B cell (primary cell): ENCODE measurements around the gene IL1RAP. TPM values are rescaled to one million over a fixed set of nuclear protein-coding genes. Genes with fewer than 3 reads are reported as not detected.

Experiments used
- ATAC-seq: fragments of 200-7000 bp; cut with Tn5 transposase; one replicate; pipeline ENCODE4 v1.10.0; 2021; ENCODE audit warnings: low read depth, mild to moderate bottlenecking, moderate number of reproducible peaks, moderate library complexity
- CTCF ChIA-PET: fragments of 350-600 bp; sonication (Branson Sonifier 250); formaldehyde crosslinking; loops from one replicate; lab custom pipeline; 2021; ENCODE audit warnings: antibody characterized with exemption, inconsistent platforms; lab: Charles Lee
- POLR2A ChIA-PET: fragments of 350-600 bp; sonication (Branson Sonifier 250); formaldehyde crosslinking; loops from one replicate; lab custom pipeline; 2021; ENCODE audit warnings: antibody characterized with exemption; lab: Charles Lee
- DNase-seq: peaks from one replicate; pipeline ENCODE4 v3.0.0; 2013
- H2AFZ ChIP-seq: 2 replicates; pipeline ENCODE4 v1.6.1; 2012; ENCODE audit warnings: mild to moderate bottlenecking, low read depth, low read length; ENCODE audit not compliant: insufficient read depth, poor library complexity, severe bottlenecking
- H3K27ac ChIP-seq, 2 donors: 1 replicate in 1 of 2; 2 replicates in 1 of 2; pipeline ENCODE4 v1.5.1; 2012 to 2013; ENCODE audit warnings: low read length in 2 of 2, mild to moderate bottlenecking in 2 of 2, moderate library complexity in 1 of 2
- H3K27me3 ChIP-seq, 4 experiments: fragments of 200-600 bp in 1 of 4; sonication (generic) in 1 of 4; replicated peaks in 1 of 4; 1 replicate in 2 of 4; 2 replicates in 2 of 4; pipeline versions ENCODE4 v1.6.1 to v1.7.0; 2013 to 2016; ENCODE audit warnings: low read length in 3 of 4, mild to moderate bottlenecking in 2 of 4, mixed read lengths in 1 of 4, moderate library complexity in 1 of 4; ENCODE audit not compliant: insufficient read depth in 4 of 4, control insufficient read depth in 3 of 4; ENCODE audit errors: control extremely low read depth in 1 of 4
- H3K36me3 ChIP-seq, 2 experiments: replicated peaks in 1 of 2; 1 replicate in 1 of 2; 2 replicates in 1 of 2; pipeline versions ENCODE4 v1.6.1 to v1.7.1; 2013; ENCODE audit warnings: low read length in 1 of 2; ENCODE audit not compliant: insufficient read depth in 2 of 2, control insufficient read depth in 1 of 2; ENCODE audit errors: control extremely low read depth in 1 of 2, extremely low read depth in 1 of 2
- H3K4me1 ChIP-seq, 2 donors: fragments of 200-600 bp in 1 of 2; sonication (generic) in 1 of 2; 1 replicate in 1 of 2; 2 replicates in 1 of 2; pipeline versions ENCODE4 v1.5.1 to v1.6.1; 2013 to 2017; ENCODE audit warnings: low read length in 2 of 2; ENCODE audit not compliant: control insufficient read depth in 2 of 2, insufficient read depth in 2 of 2
- H3K4me2 ChIP-seq: replicated peaks from 2 replicates; pipeline ENCODE3; 2012; ENCODE audit warnings: mild to moderate bottlenecking, low read depth, low read length; ENCODE audit not compliant: poor library complexity, severe bottlenecking
- H3K4me3 ChIP-seq, 5 experiments: fragments of 200-600 bp in 1 of 5; sonication (generic) in 1 of 5; 1 replicate in 3 of 5; 2 replicates in 2 of 5; pipeline versions ENCODE4 v1.5.1 to v1.7.0; 2011 to 2016; ENCODE audit warnings: low read length in 4 of 5, mild to moderate bottlenecking in 4 of 5, low read depth in 2 of 5, control low read depth in 1 of 5, moderate library complexity in 1 of 5; ENCODE audit not compliant: insufficient read depth in 1 of 5; ENCODE audit errors: control extremely low read depth in 1 of 5, extremely low read depth in 1 of 5
- H3K79me2 ChIP-seq: fragments of 200-600 bp; sonication (generic); one replicate; pipeline ENCODE4 v1.6.0; 2016; ENCODE audit warnings: low read length; ENCODE audit not compliant: control insufficient read depth, insufficient read depth
- H3K9ac ChIP-seq: fragments of 200-600 bp; sonication (generic); 2 replicates; pipeline ENCODE4 v1.6.1; 2017; ENCODE audit warnings: mild to moderate bottlenecking, low read length, moderate library complexity
- H3K9me3 ChIP-seq, 3 donors: one replicate each; pipeline versions ENCODE4 v1.6.1 to v1.7.1; 2013; ENCODE audit warnings: low read length in 2 of 3; ENCODE audit not compliant: control insufficient read depth in 2 of 3, insufficient read depth in 1 of 3; ENCODE audit errors: control extremely low read depth in 1 of 3
- H4K20me1 ChIP-seq: 2 replicates; pipeline ENCODE4 v1.6.0; 2012; ENCODE audit warnings: mild to moderate bottlenecking, low read length; ENCODE audit not compliant: insufficient read depth, control insufficient read depth, poor library complexity, severe bottlenecking
- H3K27ac Mint-ChIP-seq: one replicate; pipeline ENCODE4 v1.8.0; 2021; ENCODE audit warnings: mixed read lengths
- H3K27me3 Mint-ChIP-seq: one replicate; pipeline ENCODE4 v1.8.0; 2021; ENCODE audit warnings: mixed read lengths
- H3K4me1 Mint-ChIP-seq: one replicate; pipeline ENCODE4 v1.8.0; 2021; ENCODE audit warnings: mixed read lengths
- H3K4me3 Mint-ChIP-seq: one replicate; pipeline ENCODE4 v1.8.0; 2021; ENCODE audit warnings: mixed read lengths
- H3K9me3 Mint-ChIP-seq: one replicate; pipeline ENCODE4 v1.8.0; 2022; ENCODE audit warnings: mixed read lengths; ENCODE audit not compliant: insufficient read depth
- CTCF ChIP-seq: fragments of 200-600 bp; IDR thresholded peaks from one replicate; pipeline ENCODE4 v1.8.0; 2022; ENCODE audit warnings: antibody characterized with exemption, mild to moderate bottlenecking
- EZH2 ChIP-seq: IDR thresholded peaks from 2 replicates; pipeline ENCODE4 v1.6.1; 2012; ENCODE audit warnings: borderline replicate concordance, low read depth, mild to moderate bottlenecking, moderate library complexity, low read length; ENCODE audit not compliant: insufficient read depth, poor library complexity, severe bottlenecking
- WGBS: methylation state at CpG from one replicate; pipeline ENCODE4 v1.1.5; 2013; ENCODE audit warnings: missing lambda C conversion rate; ENCODE audit not compliant: insufficient coverage; 5-methylcytosine and 5-hydroxymethylcytosine counted together
- intact Hi-C: fragments of 100-400 bp; cut with micrococcal nuclease; formaldehyde crosslinking; loops from one replicate; pipeline ENCODE4 v1.10.0; 2022
- polyA plus RNA-seq: library from polyadenylated mRNA; depleted of rRNA; stranded (reverse); fragments of >200 nt; gene quantifications from 2 replicates; pipeline ENCODE4 v1.2.3, GENCODE V29; 2012
- total RNA-seq, 2 donors: library from RNA; stranded (reverse); fragments of 120-200 nt in 1 of 2; gene quantifications; 1 replicate in 1 of 2; 2 replicates in 1 of 2; pipeline versions ENCODE4 v1.2.3 to v1.2.4, GENCODE V29; 2013 to 2022

Gene IL1RAP
- total and polyA plus RNA-seq, 2 donors (not counting 1 experiment from before 2014, with no cell fraction given), result 2.3 to 11.5 TPM

DNA sequence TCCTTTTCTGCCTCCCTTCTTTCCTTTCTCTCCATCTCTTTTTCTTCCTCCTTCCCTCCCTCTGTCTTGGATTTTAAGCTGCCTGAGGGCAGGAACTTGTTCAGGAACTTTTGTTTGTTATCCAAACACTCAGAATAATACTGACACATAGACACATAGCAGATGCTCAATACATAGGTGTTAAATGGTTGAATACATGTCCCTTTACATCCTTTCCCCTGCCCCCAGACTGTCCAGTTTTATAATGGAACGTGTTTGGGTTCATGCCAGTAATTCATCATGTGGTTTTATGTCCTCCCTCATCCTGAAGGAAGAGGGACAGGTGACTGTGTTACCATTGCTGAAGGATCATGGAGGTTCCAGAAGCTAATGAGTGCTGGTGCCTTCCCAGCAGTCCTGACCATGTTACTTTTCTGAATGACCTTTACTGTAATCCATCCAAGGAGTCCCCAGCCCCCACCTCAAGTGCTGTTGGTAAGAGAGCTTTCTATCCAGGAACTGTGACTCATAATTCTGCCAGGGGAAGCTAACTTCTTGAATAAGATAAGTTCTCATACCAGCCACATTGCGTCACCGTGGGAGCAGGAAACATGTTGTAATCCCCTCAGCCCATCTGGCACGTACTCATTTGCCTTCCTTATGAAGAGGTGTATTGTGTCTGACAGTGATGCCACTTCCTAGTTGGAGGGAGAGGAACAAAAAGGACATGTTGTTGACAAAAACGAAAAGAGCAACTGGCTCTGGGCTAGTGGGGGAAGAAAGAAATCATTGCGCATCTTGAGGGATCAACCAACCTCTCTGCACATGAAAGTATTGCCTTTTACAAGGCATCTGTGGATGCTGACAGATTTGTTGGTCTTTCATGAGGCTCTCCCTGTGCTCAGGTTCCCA, 52.4 kb downstream of the IL1RAP start:
- Mint-ChIP-seq H3K27ac (no peak overlapping the region), H3K4me1 (no peaks in the 10 kb centered on the region), H3K4me3 (no peak overlapping the region), H3K9me3 (no peaks in the 10 kb centered on the region), H3K27me3 (no peaks in the 10 kb centered on the region)
- Histone ChIP-seq H3K4me3 (no peak overlapping the region), H3K4me2 (no peak overlapping the region), H3K9me3 (no peaks in the 10 kb centered on the region), H3K9ac (no peak overlapping the region), H3K36me3 (no peaks in the 10 kb centered on the region), H3K79me2 (no peaks in the 10 kb centered on the region), H3K27me3 (no peaks in the 10 kb centered on the region), H3K4me1 (no peaks in the 10 kb centered on the region), H2AFZ (no peak overlapping the region), H4K20me1 (no peaks in the 10 kb centered on the region), H3K27ac (no peak overlapping the region)
- TF ChIP-seq EZH2 (no peak), CTCF (no peak)
- intact Hi-C loops, result no loop called here
- ChIA-PET CTCF (no interaction called here), POLR2A (no interaction called here)
- 50% methylated on average over 2 of the region's 6 CpGs for WGBS
- ATAC-seq (no peak), DNase-seq (peak; percentile 5)

DNA sequence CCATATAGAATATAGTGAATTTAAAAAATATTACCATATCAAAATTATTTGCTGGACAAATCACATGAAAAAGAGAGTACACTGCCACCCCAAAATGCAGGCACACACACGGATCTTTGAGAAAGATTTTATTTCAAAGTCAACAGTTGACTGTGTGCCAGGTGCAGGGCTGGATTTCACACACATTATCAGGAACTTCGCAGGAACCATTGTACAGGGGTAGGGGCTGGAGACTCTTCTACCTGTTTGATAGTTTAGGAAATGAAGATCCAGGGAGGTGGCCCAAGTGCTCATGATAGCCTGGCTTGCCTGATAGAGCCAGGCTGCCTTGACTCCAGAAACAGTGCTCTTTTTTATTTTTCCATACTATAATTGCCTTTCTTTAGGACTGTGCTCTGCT, 54.2 kb downstream of the IL1RAP start:
- no peaks in the 10 kb centered on the region for H3K9me3 ChIP-seq
- ChIA-PET POLR2A (no interaction called here), CTCF (no interaction called here)
- no peaks in the 10 kb centered on the region for H3K36me3 ChIP-seq
- 100% methylated on average over 1 of the region's 2 CpGs for WGBS
- no peak overlapping the region for H3K4me2 ChIP-seq
- ATAC-seq (no peak), DNase-seq (no peak)
- H3K27me3 Mint-ChIP-seq, result no peaks in the 10 kb centered on the region
- H3K27ac Mint-ChIP-seq, result no peak overlapping the region
- H3K27me3 ChIP-seq, result no peaks in the 10 kb centered on the region
- no peaks in the 10 kb centered on the region for H3K4me1 Mint-ChIP-seq
- H3K4me1 ChIP-seq, result no peaks in the 10 kb centered on the region
- H3K9me3 Mint-ChIP-seq, result no peaks in the 10 kb centered on the region
- H4K20me1 ChIP-seq, result no peaks in the 10 kb centered on the region
- H3K9ac ChIP-seq, result no peak overlapping the region
- intact Hi-C loops, result no loop called here
- TF ChIP-seq EZH2, result no peak
- no peak for TF ChIP-seq CTCF
- H3K4me3 Mint-ChIP-seq, result no peak overlapping the region
- H3K79me2 ChIP-seq, result no peaks in the 10 kb centered on the region
- H3K27ac ChIP-seq, result no peak overlapping the region
- H3K4me3 ChIP-seq, result no peak overlapping the region
- H2AFZ ChIP-seq, result no peak overlapping the region
